HCT116 (cell line): ENCODE data around the gene GARNL3. TPM values are rescaled to one million over a fixed set of nuclear protein-coding genes. Genes with fewer than 3 reads are reported as not detected.

Experiments
- ATAC-seq: fragments of 200-7000 bp; cut with Tn5 transposase; 2 replicates; pipeline ENCODE4 v1.9.1; 2020; ENCODE audit warnings: mild to moderate bottlenecking, moderate library complexity
- BruUV-seq: library from RNA; stranded (reverse); fragments of 400-500 nt; replicated peaks from 2 replicates; lab custom pipeline; 2021; lab: Mats Ljungman, UMichigan
- CTCF ChIA-PET: fragments of 300-600 bp; sonication (Branson Sonifier 250); formaldehyde crosslinking; loops from one replicate; lab custom pipeline; 2021; ENCODE audit warnings: antibody characterized with exemption; lab: Charles Lee
- POLR2A ChIA-PET: fragments of 300-600, 350-600 bp; sonication (Branson Sonifier 250); formaldehyde crosslinking; loops from one replicate; lab custom pipeline; 2021; ENCODE audit warnings: antibody characterized with exemption; lab: Charles Lee
- RAD21 ChIA-PET, 2 experiments: fragments of 300-600 bp; sonication (Branson Sonifier 250); formaldehyde crosslinking; loops; one replicate each; lab custom pipeline; 2023; ENCODE audit warnings: low total read pairs in 2 of 2; ENCODE audit not compliant: uncharacterized antibody in 2 of 2, unreplicated experiment in 2 of 2, low non-redundant PET in 1 of 2; lab: Charles Lee
- DNase-seq: peaks from one replicate; pipeline ENCODE4 v3.0.0-alpha.2; 2010; ENCODE audit warnings: low read depth, low spot score
- H2AFZ ChIP-seq: fragments of 200-600 bp; shearing (Covaris generic), sonication (generic); 2 replicates; pipeline ENCODE4 v1.6.1; 2017; ENCODE audit warnings: low read depth, mixed run types, mixed read lengths, antibody characterized with exemption, low read length; ENCODE audit not compliant: poor library complexity, severe bottlenecking
- H3K27ac ChIP-seq: 2 replicates; pipeline ENCODE4 v1.5.1; 2012; ENCODE audit warnings: low read depth, low read length
- H3K27me3 ChIP-seq: fragments of 200-600 bp; sonication (generic); 2 replicates; pipeline ENCODE4 v1.6.1; 2016; ENCODE audit warnings: mixed run types, low read length, mixed read lengths; ENCODE audit not compliant: insufficient read depth
- H3K36me3 ChIP-seq, 2 experiments: fragments of 200-500 bp in 1 of 2; fragments of 200-600 bp in 1 of 2; sonication (Bioruptor generic) in 1 of 2; sonication (generic) in 1 of 2; 2 replicates each; pipeline versions ENCODE4 v1.5.1 to v1.6.1; 2014 to 2016; ENCODE audit warnings: low read length in 2 of 2, inconsistent platforms in 1 of 2, mixed read lengths in 1 of 2, mixed run types in 1 of 2; ENCODE audit not compliant: insufficient read depth in 2 of 2, control insufficient read depth in 1 of 2
- H3K4me1 ChIP-seq, 2 experiments: fragments of 200-600 bp in 1 of 2; sonication (generic) in 1 of 2; 2 replicates each; pipeline versions ENCODE4 v1.5.1 to v1.6.1; 2012 to 2017; ENCODE audit warnings: low read length in 2 of 2, inconsistent platforms in 1 of 2, mild to moderate bottlenecking in 1 of 2, mixed read lengths in 1 of 2, mixed run types in 1 of 2, moderate library complexity in 1 of 2; ENCODE audit not compliant: insufficient read depth in 2 of 2, control insufficient read depth in 1 of 2
- H3K4me2 ChIP-seq: fragments of 200-600 bp; sonication (generic); 2 replicates; pipeline ENCODE4 v1.6.1; 2017; ENCODE audit warnings: mixed run types, low read length, mixed read lengths
- H3K4me3 ChIP-seq, 2 experiments: fragments of 200-600 bp in 1 of 2; sonication (generic) in 1 of 2; replicated peaks in 1 of 2; 2 replicates each; pipeline ENCODE4 v1.5.1; 2011 to 2016; ENCODE audit warnings: low read length in 2 of 2, control low read depth in 1 of 2, low read depth in 1 of 2, mild to moderate bottlenecking in 1 of 2, mixed read lengths in 1 of 2, mixed run types in 1 of 2
- H3K79me2 ChIP-seq: fragments of 200-600 bp; sonication (generic); 2 replicates; pipeline ENCODE4 v1.6.1; 2017; ENCODE audit warnings: mild to moderate bottlenecking, mixed run types, low read length, moderate library complexity, mixed read lengths; ENCODE audit not compliant: insufficient read depth
- H3K9ac ChIP-seq: fragments of 200-600 bp; sonication (generic); 2 replicates; pipeline ENCODE4 v1.6.1; 2016; ENCODE audit warnings: low read length, mixed read lengths
- H3K9me2 ChIP-seq: fragments of 200-600 bp; sonication (generic), shearing (Covaris generic); 2 replicates; pipeline ENCODE4 v1.6.1; 2017; ENCODE audit warnings: mixed run types, mild to moderate bottlenecking, moderate library complexity; ENCODE audit not compliant: insufficient read depth
- H3K9me3 ChIP-seq, 2 experiments: fragments of 200-500 bp in 1 of 2; fragments of 200-600 bp in 1 of 2; sonication (Bioruptor generic) in 1 of 2; sonication (generic) in 1 of 2; 2 replicates each; pipeline ENCODE4 v1.6.1; 2014 to 2017; ENCODE audit warnings: low read length in 2 of 2, mixed read lengths in 2 of 2, inconsistent platforms in 1 of 2, low read depth in 1 of 2, mild to moderate bottlenecking in 1 of 2, mixed run types in 1 of 2, moderate library complexity in 1 of 2; ENCODE audit not compliant: control insufficient read depth in 1 of 2, insufficient read depth in 1 of 2
- H4K20me1 ChIP-seq: fragments of 200-600 bp; sonication (generic), shearing (Covaris generic); 2 replicates; pipeline ENCODE4 v1.6.1; 2017; ENCODE audit warnings: mixed run types, mild to moderate bottlenecking, moderate library complexity; ENCODE audit not compliant: insufficient read depth
- ATF3 ChIP-seq: IDR thresholded peaks from 2 replicates; pipeline ENCODE4 v1.6.1; 2012
- CBX3 ChIP-seq: IDR thresholded peaks from 2 replicates; pipeline ENCODE4 v1.6.1; 2012; ENCODE audit warnings: low read depth
- CEBPB ChIP-seq: IDR thresholded peaks from 2 replicates; pipeline ENCODE4 v1.6.1; 2012; ENCODE audit warnings: low read depth
- CTCF ChIP-seq, 3 experiments: fragments of 200-600 bp in 1 of 3; sonication (generic) in 1 of 3; IDR thresholded peaks in 2 of 3; conservative IDR thresholded peaks in 1 of 3; 2 replicates each; pipeline ENCODE4 v1.5.1; 2012 to 2017; ENCODE audit warnings: low read depth in 2 of 3, low read length in 2 of 3, antibody characterized with exemption in 1 of 3, borderline replicate concordance in 1 of 3, control low read depth in 1 of 3, mild to moderate bottlenecking in 1 of 3, mixed read lengths in 1 of 3, mixed run types in 1 of 3, moderate library complexity in 1 of 3; ENCODE audit not compliant: insufficient read depth in 1 of 3
- ELF1 ChIP-seq: IDR thresholded peaks from 2 replicates; pipeline ENCODE4 v1.6.1; 2012; ENCODE audit warnings: low read depth, borderline replicate concordance
- EZH2 ChIP-seq: fragments of 200-600 bp; sonication (generic); IDR thresholded peaks from 2 replicates; pipeline ENCODE4 v1.6.1; 2017; ENCODE audit warnings: antibody characterized with exemption, mixed run types
- EZH2phosphoT487 ChIP-seq: fragments of 200-600 bp; IDR thresholded peaks from 2 replicates; pipeline ENCODE4 v1.6.1; 2018; ENCODE audit warnings: antibody characterized with exemption, borderline replicate concordance
- FOSL1 ChIP-seq: IDR thresholded peaks from 2 replicates; pipeline ENCODE4 v1.6.1; 2012; ENCODE audit warnings: low read depth
- JUND ChIP-seq: IDR thresholded peaks from 2 replicates; pipeline ENCODE4 v1.6.1; 2012
- POLR2A ChIP-seq: IDR thresholded peaks from 2 replicates; pipeline ENCODE4 v1.7.0; 2011; ENCODE audit warnings: borderline replicate concordance; ENCODE audit not compliant: insufficient read depth, insufficient read length; ENCODE audit errors: extremely low read depth
- RAD21 ChIP-seq: IDR thresholded peaks from 2 replicates; pipeline ENCODE4 v1.6.1; 2012; ENCODE audit warnings: low read depth, mild to moderate bottlenecking
- SIN3A ChIP-seq: IDR thresholded peaks from 2 replicates; pipeline ENCODE4 v1.6.1; 2012; ENCODE audit warnings: low read depth
- SP1 ChIP-seq: IDR thresholded peaks from 2 replicates; pipeline ENCODE4 v1.6.1; 2012; ENCODE audit warnings: low read depth
- SRF ChIP-seq: IDR thresholded peaks from 2 replicates; pipeline ENCODE4 v1.6.1; 2012; ENCODE audit warnings: low read depth
- TCF7L2 ChIP-seq: IDR thresholded peaks from 2 replicates; pipeline ENCODE4 v1.7.0; 2011; ENCODE audit warnings: borderline replicate concordance, inconsistent platforms; ENCODE audit not compliant: insufficient read depth, insufficient read length; ENCODE audit errors: extremely low read depth
- ZBTB33 ChIP-seq: IDR thresholded peaks from 2 replicates; pipeline ENCODE4 v1.6.1; 2011; ENCODE audit warnings: mild to moderate bottlenecking, low read length, moderate library complexity; ENCODE audit not compliant: insufficient replicate concordance; ENCODE audit errors: extremely low read depth
- ZFX ChIP-seq: fragments of 450-650 bp; IDR thresholded peaks from 2 replicates; pipeline ENCODE4 v1.6.1; 2017
- intact Hi-C: fragments of 100-400 bp; cut with micrococcal nuclease; formaldehyde crosslinking; loops from 2 replicates; pipeline ENCODE4 v1.10.0; 2022
- total RNA-seq: library from RNA; stranded (reverse); gene quantifications from one replicate; pipeline ENCODE4 v1.2.1, GENCODE V29; 2021; ENCODE audit not compliant: unreplicated experiment

The GARNL3 gene
- total RNA-seq, 1 experiment from 2014 or later, result 8.8 TPM

- CTCF ChIA-PET, result no interaction called here
- RAD21 ChIA-PET, result no interaction called here
- intact Hi-C loops, result no loop called here
- Histone ChIP-seq H3K9me2 (no peaks in the 10 kb centered on the region), H3K79me2 (no peaks in the 10 kb centered on the region), H3K9me3 (no peaks in the 10 kb centered on the region), H3K9ac (no peak overlapping the region), H2AFZ (no peak overlapping the region), H3K4me2 (no peak overlapping the region), H3K36me3 (no peaks in the 10 kb centered on the region), H3K27ac (no peak overlapping the region), H3K4me3 (no peak overlapping the region), H3K27me3 (no peaks in the 10 kb centered on the region), H3K4me1 (no peaks in the 10 kb centered on the region), H4K20me1 (no peaks in the 10 kb centered on the region)
- DNase-seq (no peak), ATAC-seq (no peak)
- TF ChIP-seq RAD21 (no peak), ELF1 (no peak)
- no TSS peak for BruUV-seq
- POLR2A ChIA-PET, result no interaction called here
Observed at GRCh38 chr9:127358770-127359169, 94.2 kb downstream of the GARNL3 start.

GRCh38 chr9:127360250-127360649 is 95.7 kb downstream of the GARNL3 start:
- Histone ChIP-seq H3K36me3 (no peaks in the 10 kb centered on the region; a peak in 1 of 4 replicates), H4K20me1 (no peaks in the 10 kb centered on the region), H2AFZ (no peak overlapping the region), H3K27me3 (no peaks in the 10 kb centered on the region), H3K4me2 (no peak overlapping the region), H3K9ac (no peak overlapping the region), H3K9me2 (no peaks in the 10 kb centered on the region), H3K9me3 (no peaks in the 10 kb centered on the region), H3K4me3 (no peak overlapping the region), H3K4me1 (no peaks in the 10 kb centered on the region), H3K27ac (no peak overlapping the region), H3K79me2 (no peaks in the 10 kb centered on the region)
- BruUV-seq, result no TSS peak
- POLR2A ChIA-PET, result no interaction called here
- ATAC-seq (no peak), DNase-seq (no peak)
- TF ChIP-seq CBX3 (no peak), ZFX (no peak), CTCF (IDR thresholded peaks at IDR 0.05 in 2 of 3, conservative IDR thresholded peaks at IDR 0.05 in 1 of 3; ENCODE audit: borderline replicate concordance in 1 of 3, insufficient read depth in 1 of 3, low read depth in 2 of 3, low read length in 2 of 3) (no peak), ELF1 (no peak), ATF3 (no peak), TCF7L2 (no peak), SP1 (no peak), CEBPB (no peak), FOSL1 (no peak), RAD21 (no peak), POLR2A (no peak), EZH2 (no peak), JUND (no peak), SRF (no peak), SIN3A (no peak), ZBTB33 (no peak), EZH2phosphoT487 (no peak)
- intact Hi-C loops, result no loop called here
- CTCF ChIA-PET, result no interaction called here
- RAD21 ChIA-PET, result no interaction called here
